WI38 (cell line): ENCODE results near the gene F3.

Source experiments
- H3K4me3 ChIP-seq: 2 replicates; pipeline ENCODE4 v1.5.1; 2011; ENCODE audit warnings: low read depth, mild to moderate bottlenecking, control low read depth, low read length
- CTCF ChIP-seq: IDR thresholded peaks from 2 replicates; pipeline ENCODE4 v1.5.1; 2012; ENCODE audit warnings: low read depth, mild to moderate bottlenecking, control low read depth, low read length

The F3 gene

GRCh38 chr1:94503153-94503552 is 38.4 kb downstream of the F3 start:
- no peak for TF ChIP-seq CTCF
- no peak overlapping the region for H3K4me3 ChIP-seq

- H3K4me3 ChIP-seq, result no peak overlapping the region
- TF ChIP-seq CTCF, result no peak
These were observed 39.6 kb downstream of the F3 start for GRCh38 chr1:94501935-94502334.

- no peak overlapping the region for H3K4me3 ChIP-seq
- TF ChIP-seq CTCF, result no peak
These were observed 40.1 kb downstream of the F3 start for GRCh38 chr1:94501426-94501825.

GRCh38 chr1:94496076-94496755 is 45.3 kb downstream of the F3 start:
- H3K4me3 ChIP-seq, result no peak overlapping the region
- no peak for TF ChIP-seq CTCF

- no peak overlapping the region for H3K4me3 ChIP-seq
- TF ChIP-seq CTCF, result no peak
These were observed 51.0 kb downstream of the F3 start for GRCh38 chr1:94490556-94490955.

GRCh38 chr1:94486990-94487389 is 54.6 kb downstream of the F3 start:
- TF ChIP-seq CTCF, result no peak
- no peak overlapping the region for H3K4me3 ChIP-seq

- no peak overlapping the region for H3K4me3 ChIP-seq
- peak; percentile 83 for TF ChIP-seq CTCF
These were observed 60.1 kb downstream of the F3 start for GRCh38 chr1:94481473-94481933.
